Loucy (cell line): Measurements from ENCODE around the gene DDX17.

Experiments
- H2AFZ ChIP-seq: fragments of 200-600 bp; sonication (generic); 2 replicates; pipeline ENCODE4 v1.6.0; 2016; ENCODE audit warnings: antibody characterized with exemption, mild to moderate bottlenecking, low read length, moderate library complexity
- H3F3A ChIP-seq: fragments of 200-600 bp; 2 replicates; pipeline ENCODE4 v1.6.0; 2016; ENCODE audit warnings: antibody characterized with exemption, low read depth, mild to moderate bottlenecking
- H3K27me3 ChIP-seq: fragments of 200-600 bp; sonication (generic); 2 replicates; pipeline ENCODE4 v1.6.1; 2014; ENCODE audit warnings: low read length, mild to moderate bottlenecking; ENCODE audit not compliant: insufficient read depth, poor library complexity, severe bottlenecking
- H3K36me3 ChIP-seq: fragments of 200-600 bp; sonication (generic); 2 replicates; pipeline ENCODE4 v1.6.1; 2016; ENCODE audit warnings: low read length; ENCODE audit not compliant: insufficient read depth
- H3K4me1 ChIP-seq: fragments of 200-600 bp; sonication (generic); 2 replicates; pipeline ENCODE4 v1.5.1; 2014; ENCODE audit warnings: low read length, mild to moderate bottlenecking; ENCODE audit not compliant: insufficient read depth, poor library complexity, severe bottlenecking
- H3K4me2 ChIP-seq: fragments of 200-600 bp; sonication (generic); 2 replicates; pipeline ENCODE4 v1.6.0; 2014; ENCODE audit warnings: antibody characterized with exemption, low read length, low read depth, mild to moderate bottlenecking; ENCODE audit not compliant: poor library complexity, severe bottlenecking
- H3K4me3 ChIP-seq: fragments of 200-600 bp; sonication (generic); 2 replicates; pipeline ENCODE4 v1.5.1; 2014; ENCODE audit warnings: low read length, mild to moderate bottlenecking, mixed read lengths; ENCODE audit not compliant: poor library complexity, severe bottlenecking
- H3K79me2 ChIP-seq: fragments of 200-600 bp; sonication (generic); 2 replicates; pipeline ENCODE4 v1.6.1; 2014; ENCODE audit warnings: low read length; ENCODE audit not compliant: insufficient read depth
- H3K9ac ChIP-seq: fragments of 200-600 bp; sonication (generic); 2 replicates; pipeline ENCODE4 v1.6.0; 2014; ENCODE audit warnings: mild to moderate bottlenecking, low read depth, low read length, moderate library complexity; ENCODE audit not compliant: poor library complexity, severe bottlenecking
- H3K9me2 ChIP-seq: fragments of 200-600 bp; sonication (generic); replicated peaks from 2 replicates; pipeline ENCODE4 v1.6.1; 2016; ENCODE audit warnings: low read depth, low read length, mixed read lengths
- H3K9me3 ChIP-seq: fragments of 200-600 bp; sonication (generic); 2 replicates; pipeline ENCODE4 v1.6.1; 2014; ENCODE audit warnings: mild to moderate bottlenecking, antibody characterized with exemption, low read length, low read depth; ENCODE audit not compliant: insufficient read depth
- H4K20me1 ChIP-seq: fragments of 200-600 bp; sonication (generic); 2 replicates; pipeline ENCODE4 v1.6.0; 2014; ENCODE audit warnings: antibody characterized with exemption, low read length, mild to moderate bottlenecking; ENCODE audit not compliant: insufficient read depth, poor library complexity, severe bottlenecking
- EZH2phosphoT487 ChIP-seq: fragments of 200-600 bp; IDR thresholded peaks from 2 replicates; pipeline ENCODE4 v1.6.1; 2018; ENCODE audit warnings: antibody characterized with exemption, mild to moderate bottlenecking, moderate library complexity, borderline replicate concordance
- TF ChIP-seq, protein P1 (sequence below): fragments of 200-600 bp; sonication (generic); conservative IDR thresholded peaks from 2 replicates; pipeline ENCODE4 v1.5.1; 2014; ENCODE audit warnings: mild to moderate bottlenecking, antibody characterized with exemption, low read length

DDX17 gene

DNA sequence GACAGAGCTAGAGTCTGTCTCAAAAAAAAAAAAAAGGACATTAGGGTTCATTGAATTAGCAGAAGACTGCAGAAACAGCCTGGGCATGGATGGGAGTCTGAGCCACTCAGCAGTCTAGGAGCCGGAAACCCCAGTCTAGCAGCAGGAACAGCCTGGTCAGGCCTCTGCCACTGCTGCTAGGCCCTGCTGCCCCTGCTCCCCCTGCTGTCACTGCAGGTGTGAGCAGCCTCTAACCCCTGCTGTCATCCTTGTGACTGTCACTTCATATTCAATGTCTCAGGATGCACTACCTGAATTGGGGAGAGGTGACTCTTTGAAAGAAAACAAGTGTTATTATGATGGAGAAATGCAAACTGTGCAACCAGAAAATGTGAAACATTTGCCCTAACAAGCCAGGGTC, 7.0 kb upstream of the DDX17 start:
- no peaks in the 10 kb centered on the region for H3K27me3 ChIP-seq
- no peaks in the 10 kb centered on the region for H3K36me3 ChIP-seq
- no peaks in the 10 kb centered on the region for H3K9me3 ChIP-seq
- H3K79me2 ChIP-seq: no peaks in the 10 kb centered on the region
- no peak overlapping the region for H2AFZ ChIP-seq
- no peaks in the 10 kb centered on the region for H3K4me1 ChIP-seq
- H3F3A ChIP-seq: no peaks in the 10 kb centered on the region
- no peaks in the 10 kb centered on the region for H3K9me2 ChIP-seq
- H4K20me1 ChIP-seq: no peaks in the 10 kb centered on the region
- TF ChIP-seq EZH2phosphoT487: no peak
- TF ChIP-seq, protein P1, sequence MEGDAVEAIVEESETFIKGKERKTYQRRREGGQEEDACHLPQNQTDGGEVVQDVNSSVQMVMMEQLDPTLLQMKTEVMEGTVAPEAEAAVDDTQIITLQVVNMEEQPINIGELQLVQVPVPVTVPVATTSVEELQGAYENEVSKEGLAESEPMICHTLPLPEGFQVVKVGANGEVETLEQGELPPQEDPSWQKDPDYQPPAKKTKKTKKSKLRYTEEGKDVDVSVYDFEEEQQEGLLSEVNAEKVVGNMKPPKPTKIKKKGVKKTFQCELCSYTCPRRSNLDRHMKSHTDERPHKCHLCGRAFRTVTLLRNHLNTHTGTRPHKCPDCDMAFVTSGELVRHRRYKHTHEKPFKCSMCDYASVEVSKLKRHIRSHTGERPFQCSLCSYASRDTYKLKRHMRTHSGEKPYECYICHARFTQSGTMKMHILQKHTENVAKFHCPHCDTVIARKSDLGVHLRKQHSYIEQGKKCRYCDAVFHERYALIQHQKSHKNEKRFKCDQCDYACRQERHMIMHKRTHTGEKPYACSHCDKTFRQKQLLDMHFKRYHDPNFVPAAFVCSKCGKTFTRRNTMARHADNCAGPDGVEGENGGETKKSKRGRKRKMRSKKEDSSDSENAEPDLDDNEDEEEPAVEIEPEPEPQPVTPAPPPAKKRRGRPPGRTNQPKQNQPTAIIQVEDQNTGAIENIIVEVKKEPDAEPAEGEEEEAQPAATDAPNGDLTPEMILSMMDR: peak; percentile 73
- H3K4me3 ChIP-seq: no peak overlapping the region
- H3K9ac ChIP-seq: no peak overlapping the region
- no peak overlapping the region for H3K4me2 ChIP-seq

DNA sequence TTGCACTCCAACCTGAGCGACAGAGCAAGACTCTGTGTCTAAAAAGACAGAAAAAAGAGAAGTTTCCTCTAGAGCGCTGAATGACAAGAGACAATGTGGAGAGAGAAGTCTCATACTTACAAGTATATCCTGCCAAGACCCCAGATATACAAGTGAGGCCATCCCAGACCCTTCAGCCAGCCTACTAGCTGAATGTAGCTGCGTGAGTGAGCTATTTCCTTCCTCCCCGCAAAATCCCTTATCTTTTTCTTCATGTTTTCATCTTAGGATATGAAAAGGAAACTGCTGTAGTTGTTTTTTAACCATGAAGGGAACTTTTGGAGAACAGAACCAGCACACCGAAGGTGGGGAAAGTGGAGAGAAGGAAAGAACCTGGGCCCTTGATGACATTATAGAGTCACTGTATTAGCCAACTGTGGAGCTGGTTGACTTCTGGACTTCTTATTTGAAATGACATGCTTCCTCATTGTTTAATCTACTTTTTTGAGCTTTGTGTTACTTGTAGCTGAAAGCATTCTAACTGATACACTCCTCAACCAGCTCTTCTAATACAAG, 4.4 kb upstream of the DDX17 start:
- Histone ChIP-seq H4K20me1 (no peaks in the 10 kb centered on the region), H3K4me1 (peaks cover 7% of the 10 kb centered on the region), H3K9ac (no peak overlapping the region), H2AFZ (no peak overlapping the region), H3K79me2 (peaks cover 11% of the 10 kb centered on the region), H3F3A (no peaks in the 10 kb centered on the region), H3K9me3 (no peaks in the 10 kb centered on the region), H3K4me3 (no peak overlapping the region), H3K36me3 (no peaks in the 10 kb centered on the region), H3K9me2 (no peaks in the 10 kb centered on the region), H3K4me2 (no peak overlapping the region), H3K27me3 (no peaks in the 10 kb centered on the region)
- TF ChIP-seq, protein P1: no peak
- TF ChIP-seq EZH2phosphoT487: no peak

DNA sequence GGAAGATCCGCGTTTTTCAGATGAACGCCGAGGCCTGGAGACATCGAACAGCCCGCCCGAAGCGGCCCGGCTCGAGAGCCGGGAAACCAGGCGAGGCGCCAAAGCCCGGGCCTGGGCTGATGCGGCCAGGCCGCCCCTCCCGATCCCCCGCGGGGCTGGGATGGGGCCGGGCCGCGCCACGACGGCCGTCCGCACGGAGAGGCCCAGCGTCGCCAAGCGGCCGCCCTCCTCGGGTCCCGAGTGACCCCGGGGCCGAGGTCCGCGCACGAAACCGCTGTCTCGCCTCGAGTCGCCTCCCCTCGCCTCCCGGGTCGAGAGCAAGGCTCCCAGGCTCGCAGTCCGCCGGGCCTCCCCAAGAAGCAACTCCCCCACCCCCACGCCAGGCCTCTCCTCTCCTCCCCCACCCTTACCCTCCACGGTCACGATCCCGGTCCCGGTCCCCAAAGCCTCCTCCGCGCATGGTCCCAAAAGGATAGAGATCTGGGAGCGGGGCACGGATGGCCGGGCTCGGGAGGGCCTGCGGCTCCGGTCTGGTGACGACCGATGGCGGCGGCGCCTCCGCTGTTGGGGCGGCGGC, 482 bp downstream of the DDX17 start:
- Histone ChIP-seq H3K4me1 (peaks cover 46% of the 10 kb centered on the region), H3K36me3 (peaks cover 8% of the 10 kb centered on the region; the same call in 1 of the 2 replicates), H3F3A (no peaks in the 10 kb centered on the region), H2AFZ (peak overlapping the region; percentile 74), H3K4me3 (peak overlapping the region; percentile 91), H3K79me2 (peaks cover 59% of the 10 kb centered on the region), H3K9me3 (no peaks in the 10 kb centered on the region), H4K20me1 (peaks cover 48% of the 10 kb centered on the region), H3K9ac (peak overlapping the region; percentile 91), H3K9me2 (no peaks in the 10 kb centered on the region), H3K4me2 (peak overlapping the region; percentile 99), H3K27me3 (no peaks in the 10 kb centered on the region)
- TF ChIP-seq, protein P1: no peak
- TF ChIP-seq EZH2phosphoT487: no peak
